ENCODE results near the gene AMELX. TPM values are rescaled to one million over a fixed set of nuclear protein-coding genes. Genes with fewer than 3 reads are reported as not detected.

AMELX gene
- total and polyA plus RNA-seq, 2 of the 13 experiments (the other 11 are each of a cell fraction or from before 2014, with no cell fraction given), result not detected

- no peaks in the 10 kb centered on the region for H4K20me1 ChIP-seq (ENCODE audit: insufficient read depth, low read length)
- no peak for DNase-seq (ENCODE audit: low spot score)
- H3K79me2 ChIP-seq (ENCODE audit: insufficient read depth, low read length), result no peaks in the 10 kb centered on the region
- no peaks in the 10 kb centered on the region for H3K9me3 ChIP-seq (ENCODE audit: low read length)
- CTCF ChIA-PET (ENCODE audit: low intra/inter-chr PET ratio, low total read pairs), result no interaction called here
- no TSS peak for BruUV-seq (replicated peaks)
- in situ Hi-C loops (cut with HindIII; ENCODE audit: extremely low pct_ligation_motif_present, low pct_unique_long_range_greater_than_20kb), result no loop called here
- TF ChIP-seq YY1 (IDR thresholded peaks at IDR 0.05; ENCODE audit: insufficient read depth, insufficient replicate concordance, low read depth, low read length) (no peak), WIZ (CRISPR knock-in tag; IDR thresholded peaks at IDR 0.05) (no peak), ETV5 (CRISPR knock-in tag; IDR thresholded peaks at IDR 0.05; ENCODE audit: borderline replicate concordance) (no peak), RFX1 (IDR thresholded peaks at IDR 0.05) (no peak), ELF4 (CRISPR knock-in tag; IDR thresholded peaks at IDR 0.05; ENCODE audit: borderline replicate concordance) (no peak), ZNF44 (CRISPR knock-in tag; IDR thresholded peaks at IDR 0.05) (no peak), MBNL3 (CRISPR knock-in tag; conservative IDR thresholded peaks at IDR 0.05) (no peak), ZNF354B (CRISPR knock-in tag; IDR thresholded peaks at IDR 0.05) (no peak)
- TF ChIP-seq, protein P1, sequence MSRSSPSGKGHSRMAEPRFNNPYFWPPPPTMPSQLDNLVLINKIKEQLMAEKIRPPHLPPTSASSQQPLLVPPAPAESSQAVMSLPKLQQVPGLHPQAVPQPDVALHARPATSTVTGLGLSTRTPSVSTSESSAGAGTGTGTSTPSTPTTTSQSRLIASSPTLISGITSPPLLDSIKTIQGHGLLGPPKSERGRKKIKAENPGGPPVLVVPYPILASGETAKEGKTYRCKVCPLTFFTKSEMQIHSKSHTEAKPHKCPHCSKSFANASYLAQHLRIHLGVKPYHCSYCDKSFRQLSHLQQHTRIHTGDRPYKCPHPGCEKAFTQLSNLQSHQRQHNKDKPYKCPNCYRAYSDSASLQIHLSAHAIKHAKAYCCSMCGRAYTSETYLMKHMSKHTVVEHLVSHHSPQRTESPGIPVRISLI (CRISPR knock-in tag; IDR thresholded peaks at IDR 0.05; ENCODE audit: borderline replicate concordance), result no peak
- WGBS (ENCODE audit: low lambda C conversion rate), result 64% methylated on average over 3 of the region's 3 CpGs
- H3K4me1 ChIP-seq (ENCODE audit: insufficient read depth, low read length), result peaks cover 13% of the 10 kb centered on the region; the same call in 1 of the 2 replicates
- H3K4me3 ChIP-seq (replicated peaks in 1 of 3; ENCODE audit: insufficient read depth in 1 of 3, low read depth in 2 of 3, low read length in 3 of 3), result no peak overlapping the region
- H3K27me3 ChIP-seq (ENCODE audit: control insufficient read depth in 1 of 2, insufficient read depth in 2 of 2, low read length in 2 of 2), result no peaks in the 10 kb centered on the region
- H3K4me2 ChIP-seq (ENCODE audit: low read depth, low read length), result no peak overlapping the region
- intact Hi-C loops (cut with micrococcal nuclease; ENCODE audit: unreplicated experiment), result no loop called here
- POLR2A ChIA-PET, result no interaction called here
- no peak overlapping the region for H3K9ac ChIP-seq (ENCODE audit: insufficient read depth, low read depth, low read length)
- H3K36me3 ChIP-seq (replicated peaks in 1 of 2; ENCODE audit: control insufficient read depth in 1 of 2, insufficient read depth in 2 of 2, low read length in 2 of 2), result no peaks in the 10 kb centered on the region
- ATAC-seq, result no peak
- no peak for FAIRE-seq
- H2AFZ ChIP-seq (ENCODE audit: low read length), result no peak overlapping the region
- no peak overlapping the region for H3K27ac ChIP-seq (ENCODE audit: extremely low read length, insufficient read depth, low read length)
Measured at GRCh38 chrX:11265352-11265751, 27.9 kb upstream of the AMELX start.

DNA sequence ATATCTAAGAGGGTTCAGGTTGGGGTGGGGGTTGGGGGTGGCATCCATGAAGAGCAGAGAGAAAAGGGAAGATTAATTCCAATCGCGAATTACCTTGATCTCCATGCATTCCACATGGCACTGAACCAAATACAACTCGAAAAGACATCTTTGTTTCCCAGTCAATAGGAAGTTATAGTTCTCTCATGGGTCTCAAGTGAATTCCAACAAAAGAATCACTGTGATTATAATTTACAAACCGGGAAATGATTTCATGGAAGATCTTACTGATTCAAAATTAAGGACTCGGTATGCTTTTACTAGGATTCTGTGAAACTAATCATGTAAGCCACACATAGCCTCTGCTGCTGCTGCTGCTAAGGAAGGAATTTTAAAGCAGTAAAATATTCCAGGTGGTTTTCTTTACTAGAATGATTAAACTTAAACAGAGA lies 26.6 kb upstream of the AMELX start:
- CTCF ChIA-PET (ENCODE audit: low intra/inter-chr PET ratio, low total read pairs), result no interaction called here
- H3K9me3 ChIP-seq (ENCODE audit: low read length), result no peaks in the 10 kb centered on the region
- no peak overlapping the region for H3K4me2 ChIP-seq (ENCODE audit: low read depth, low read length)
- H3K27ac ChIP-seq (ENCODE audit: extremely low read length, insufficient read depth, low read length), result no peak overlapping the region
- no peaks in the 10 kb centered on the region for H4K20me1 ChIP-seq (ENCODE audit: insufficient read depth, low read length)
- no peak overlapping the region for H3K4me3 ChIP-seq (replicated peaks in 1 of 3; ENCODE audit: insufficient read depth in 1 of 3, low read depth in 2 of 3, low read length in 3 of 3)
- FAIRE-seq, result no peak
- no peaks in the 10 kb centered on the region for H3K27me3 ChIP-seq (ENCODE audit: control insufficient read depth in 1 of 2, insufficient read depth in 2 of 2, low read length in 2 of 2)
- ATAC-seq, result no peak
- no peaks in the 10 kb centered on the region for H3K79me2 ChIP-seq (ENCODE audit: insufficient read depth, low read length)
- H3K4me1 ChIP-seq (ENCODE audit: insufficient read depth, low read length), result peaks cover 13% of the 10 kb centered on the region; the same call in 1 of the 2 replicates
- H3K36me3 ChIP-seq (replicated peaks in 1 of 2; ENCODE audit: control insufficient read depth in 1 of 2, insufficient read depth in 2 of 2, low read length in 2 of 2), result no peaks in the 10 kb centered on the region
- POLR2A ChIA-PET, result no interaction called here
- no peak for DNase-seq (ENCODE audit: low spot score)
- WGBS (ENCODE audit: low lambda C conversion rate), result 63% methylated on average over 5 of the region's 5 CpGs
- BruUV-seq (replicated peaks), result no TSS peak
- in situ Hi-C loops (cut with HindIII; ENCODE audit: extremely low pct_ligation_motif_present, low pct_unique_long_range_greater_than_20kb), result no loop called here
- intact Hi-C loops (cut with micrococcal nuclease; ENCODE audit: unreplicated experiment), result no loop called here
- H2AFZ ChIP-seq (ENCODE audit: low read length), result no peak overlapping the region
- no peak overlapping the region for H3K9ac ChIP-seq (ENCODE audit: insufficient read depth, low read depth, low read length)
- TF ChIP-seq ELF1 (CRISPR knock-in tag; IDR thresholded peaks at IDR 0.05) (no peak), TCF12 (IDR thresholded peaks at IDR 0.05) (no peak), TCF12 (CRISPR knock-in tag; IDR thresholded peaks at IDR 0.05) (no peak), NFAT5 (CRISPR knock-in tag; IDR thresholded peaks at IDR 0.05) (no peak)
